HG03432 (cell line): Measurements from ENCODE around the gene SOCS7.

Source experiments
- ATAC-seq: cut with Tn5 transposase; IDR thresholded peaks from one replicate; pipeline ENCODE4 v1.9.1; 2021; ENCODE audit warnings: mild to moderate bottlenecking, moderate library complexity; ENCODE audit not compliant: unreplicated experiment

SOCS7 gene

GRCh38 chr17:38336838-38337237, 14.8 kb upstream of the SOCS7 start:
- no peak for ATAC-seq

DNA sequence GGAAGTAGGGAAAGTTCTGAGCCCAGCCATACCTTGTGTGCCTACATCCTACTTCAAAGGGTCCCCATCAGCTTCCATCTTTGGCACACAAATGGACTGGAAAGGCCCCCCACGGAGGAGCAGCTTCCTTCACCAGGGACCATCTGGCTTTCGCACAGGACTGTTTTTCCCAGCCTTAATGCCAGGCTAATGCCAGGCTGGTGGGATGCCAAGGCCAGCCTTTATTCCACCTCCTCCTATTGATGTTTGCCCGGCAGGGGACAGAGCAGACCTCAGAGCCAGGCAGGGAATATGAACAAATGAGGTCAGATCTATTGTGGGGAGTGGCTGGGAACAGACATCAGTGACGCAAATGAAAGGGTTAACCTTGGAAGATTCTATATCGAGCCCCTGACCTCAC, 13.6 kb upstream of the SOCS7 start:
- ATAC-seq, result no peak

DNA sequence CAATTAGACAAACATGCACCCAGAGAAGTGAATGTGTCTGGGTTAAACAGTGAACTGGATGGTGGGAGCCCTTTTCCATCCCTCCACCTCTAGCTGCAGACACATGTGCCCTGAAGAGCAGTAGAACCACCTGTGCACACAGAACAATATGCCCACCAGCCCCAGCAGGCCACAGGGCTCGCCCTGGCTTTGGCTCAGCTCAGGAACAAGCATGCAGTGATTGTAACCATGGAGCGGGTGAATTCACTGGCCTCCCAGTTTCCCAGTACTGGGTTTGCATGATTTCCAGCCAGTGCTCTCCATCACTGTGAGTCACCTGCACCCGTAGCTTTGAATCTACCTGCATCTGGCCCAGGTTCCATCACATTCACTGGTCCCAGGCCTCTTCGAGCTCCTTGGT, 13.1 kb upstream of the SOCS7 start:
- ATAC-seq, result no peak

GRCh38 chr17:38339891-38340290, 11.8 kb upstream of the SOCS7 start:
- ATAC-seq, result no peak

DNA sequence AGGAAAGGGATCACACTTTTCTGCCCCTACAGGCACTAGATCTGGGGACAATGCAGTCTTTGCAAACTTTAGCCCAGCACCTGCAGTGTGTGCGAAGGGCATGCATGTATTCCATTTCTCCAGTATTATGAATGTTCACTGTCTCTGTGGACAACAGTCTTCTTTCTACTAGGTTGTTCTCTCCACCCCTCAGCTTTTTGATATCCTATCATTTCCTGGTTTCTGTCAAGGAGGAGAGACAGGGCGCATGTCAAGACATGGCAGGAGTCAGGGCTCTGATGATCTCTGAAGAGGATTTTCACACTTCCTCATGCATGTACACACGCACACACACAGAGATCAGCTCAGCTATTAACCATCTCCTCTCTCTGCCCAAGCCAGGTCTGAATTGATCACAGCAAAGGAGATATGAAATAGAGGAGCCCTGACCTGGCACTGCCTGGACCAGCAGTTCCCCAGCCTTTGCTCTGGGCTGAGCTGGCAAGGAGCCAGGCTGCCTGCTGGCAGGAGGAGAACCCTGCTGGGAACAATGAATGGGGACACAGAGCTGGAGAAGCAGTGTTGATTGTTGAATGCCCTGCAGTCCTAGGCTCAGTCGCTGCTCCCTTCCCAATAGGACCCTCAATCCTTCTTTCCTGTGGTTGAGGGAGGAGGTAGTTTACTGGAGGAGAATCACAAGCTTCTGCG, 10.5 kb upstream of the SOCS7 start:
- no peak for ATAC-seq

- no peak for ATAC-seq
These were observed 8.6 kb upstream of the SOCS7 start for GRCh38 chr17:38342886-38343607.

GRCh38 chr17:38343608-38344419, 7.8 kb upstream of the SOCS7 start, which contains the start of gene GPR179:
TSS of gene GPR179 (minus strand) at chr17:38343956. CDS start at chr17:38343789, 167 bp downstream.
- ATAC-seq, result no peak

DNA sequence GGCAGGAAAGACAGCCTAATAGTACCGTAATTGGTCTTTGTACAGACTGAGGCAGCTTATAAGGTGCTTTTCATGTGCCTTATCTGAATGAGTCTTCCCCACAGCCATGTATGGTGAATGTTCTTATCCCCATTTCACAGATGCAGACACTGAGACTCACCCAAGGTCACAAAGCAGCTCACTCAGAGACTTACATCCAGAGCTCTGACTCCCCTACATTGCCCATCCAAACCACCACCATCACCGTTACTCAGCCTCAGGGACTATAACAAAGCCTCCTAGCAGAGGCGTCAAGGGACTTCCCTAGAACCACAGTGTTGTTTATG, 7.3 kb upstream of the SOCS7 start:
- no peak for ATAC-seq

DNA sequence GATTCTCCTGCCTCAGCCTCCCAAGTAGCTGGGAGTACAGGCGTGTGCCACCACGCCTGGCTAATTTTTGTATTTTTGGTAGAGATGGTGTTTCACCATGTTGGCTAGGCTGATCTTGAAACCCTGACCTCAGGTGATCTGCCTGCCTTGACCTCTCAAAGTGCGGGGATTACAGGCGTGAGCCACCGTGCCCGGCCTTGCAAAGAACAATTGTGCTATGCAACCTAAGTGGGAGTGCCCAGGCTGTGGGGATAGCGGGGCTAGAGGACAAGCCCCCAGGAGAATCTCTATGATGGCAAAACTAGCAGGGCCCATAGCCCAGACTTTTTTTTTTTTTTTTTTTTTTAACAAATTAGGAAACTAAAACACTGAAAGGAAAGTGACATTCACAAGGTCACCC, 5.9 kb upstream of the SOCS7 start:
- ATAC-seq, result no peak

DNA sequence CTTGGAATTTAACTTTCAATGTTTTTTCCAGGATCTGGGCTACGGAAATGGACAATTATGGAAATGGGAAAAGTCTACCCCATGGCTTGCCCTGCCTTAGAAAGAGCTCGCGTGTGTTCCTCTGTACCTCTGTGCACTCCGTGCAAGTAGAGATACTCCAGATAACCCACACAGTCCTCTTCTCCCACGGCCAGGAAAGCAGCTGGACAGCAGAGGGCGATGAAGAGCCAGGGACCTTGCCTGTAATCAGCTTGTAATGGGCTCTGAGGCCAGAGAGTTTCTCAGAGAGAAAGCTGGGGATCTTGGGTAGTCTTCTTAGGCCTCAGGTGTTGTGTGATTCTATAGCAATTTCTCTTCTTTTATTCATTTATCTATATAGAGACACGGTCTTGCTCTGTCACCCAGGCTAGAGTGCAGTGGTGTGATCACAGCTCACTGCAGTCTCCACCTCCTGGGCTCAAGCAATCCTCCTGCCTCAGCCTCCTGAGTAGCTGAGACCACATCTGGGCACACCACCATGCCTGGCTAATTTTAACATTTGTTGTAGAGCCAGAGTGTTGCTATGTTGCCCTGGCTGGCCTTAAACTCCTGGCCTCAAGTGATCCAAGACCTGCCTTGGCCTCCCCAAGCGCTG, 2.4 kb upstream of the SOCS7 start:
- no peak for ATAC-seq

DNA sequence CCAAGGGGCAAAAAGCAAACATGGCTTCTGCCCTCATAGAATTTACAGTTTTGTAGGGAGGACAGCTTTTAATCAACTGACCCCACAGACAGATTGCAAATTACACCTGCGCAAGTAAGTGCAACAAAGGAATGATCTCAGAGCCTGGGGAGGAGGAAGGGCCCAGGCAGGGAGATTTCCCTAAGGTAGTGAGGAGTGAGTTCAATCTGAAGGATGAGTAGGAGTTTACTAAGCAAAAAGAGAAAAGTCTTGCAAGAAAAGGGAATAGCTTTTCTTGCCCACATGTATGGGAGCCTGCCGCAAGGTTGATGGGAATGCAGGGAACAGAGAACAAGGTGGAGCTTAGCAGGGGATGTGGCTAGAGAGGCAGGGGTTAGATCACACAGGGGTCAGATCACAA, 1.6 kb upstream of the SOCS7 start:
- ATAC-seq, result no peak

DNA sequence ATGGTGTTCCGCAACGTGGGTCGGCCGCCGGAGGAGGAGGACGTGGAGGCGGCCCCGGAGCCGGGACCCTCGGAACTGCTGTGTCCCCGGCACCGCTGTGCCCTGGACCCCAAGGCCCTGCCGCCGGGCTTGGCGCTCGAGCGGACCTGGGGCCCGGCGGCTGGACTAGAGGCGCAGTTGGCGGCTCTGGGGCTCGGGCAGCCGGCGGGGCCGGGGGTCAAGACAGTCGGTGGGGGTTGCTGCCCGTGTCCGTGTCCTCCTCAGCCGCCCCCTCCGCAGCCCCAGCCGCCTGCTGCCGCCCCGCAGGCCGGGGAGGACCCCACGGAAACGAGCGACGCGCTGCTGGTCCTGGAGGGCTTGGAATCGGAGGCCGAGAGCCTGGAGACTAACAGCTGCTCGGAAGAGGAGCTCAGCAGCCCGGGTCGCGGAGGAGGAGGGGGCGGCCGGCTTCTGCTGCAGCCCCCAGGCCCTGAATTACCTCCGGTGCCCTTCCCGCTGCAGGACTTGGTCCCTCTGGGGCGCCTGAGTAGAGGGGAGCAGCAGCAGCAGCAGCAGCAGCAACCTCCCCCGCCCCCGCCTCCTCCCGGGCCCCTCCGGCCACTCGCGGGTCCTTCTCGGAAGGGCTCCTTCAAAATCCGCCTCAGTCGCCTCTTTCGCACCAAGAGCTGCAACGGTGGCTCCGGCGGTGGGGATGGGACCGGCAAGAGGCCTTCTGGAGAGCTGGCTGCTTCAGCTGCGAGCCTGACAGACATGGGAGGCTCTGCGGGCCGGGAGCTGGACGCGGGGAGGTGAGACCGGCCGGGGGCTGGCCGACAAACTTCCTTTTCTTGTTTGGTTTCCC, 821 bp downstream of the SOCS7 start:
- peak; percentile 20 for ATAC-seq

GRCh38 chr17:38353086-38353604, 1.5 kb downstream of the SOCS7 start:
- no peak for ATAC-seq

GRCh38 chr17:38353668-38354067, 2.0 kb downstream of the SOCS7 start:
- ATAC-seq, result no peak

- ATAC-seq, result no peak
These were observed 2.8 kb downstream of the SOCS7 start for GRCh38 chr17:38354466-38354865.

DNA sequence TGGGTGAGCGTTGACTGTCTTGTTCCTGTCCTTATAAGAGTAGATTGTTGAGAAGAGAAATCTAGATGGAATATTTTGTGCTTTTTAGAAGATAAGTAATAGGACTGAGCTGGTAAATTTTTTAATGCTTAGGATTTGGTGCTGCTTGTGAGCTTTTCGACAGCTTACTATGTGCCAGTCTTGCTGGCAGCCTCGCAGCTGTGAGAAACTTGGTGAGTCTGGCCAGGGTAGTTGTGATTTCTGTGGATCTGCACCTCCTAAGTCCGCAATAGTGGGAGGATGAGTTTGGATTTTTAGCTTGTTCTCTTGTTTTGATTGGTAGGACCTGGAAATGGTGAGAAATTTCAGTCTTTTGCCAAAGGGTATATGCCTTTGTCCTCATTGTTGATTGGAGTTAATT, 3.6 kb downstream of the SOCS7 start:
- ATAC-seq, result no peak

DNA sequence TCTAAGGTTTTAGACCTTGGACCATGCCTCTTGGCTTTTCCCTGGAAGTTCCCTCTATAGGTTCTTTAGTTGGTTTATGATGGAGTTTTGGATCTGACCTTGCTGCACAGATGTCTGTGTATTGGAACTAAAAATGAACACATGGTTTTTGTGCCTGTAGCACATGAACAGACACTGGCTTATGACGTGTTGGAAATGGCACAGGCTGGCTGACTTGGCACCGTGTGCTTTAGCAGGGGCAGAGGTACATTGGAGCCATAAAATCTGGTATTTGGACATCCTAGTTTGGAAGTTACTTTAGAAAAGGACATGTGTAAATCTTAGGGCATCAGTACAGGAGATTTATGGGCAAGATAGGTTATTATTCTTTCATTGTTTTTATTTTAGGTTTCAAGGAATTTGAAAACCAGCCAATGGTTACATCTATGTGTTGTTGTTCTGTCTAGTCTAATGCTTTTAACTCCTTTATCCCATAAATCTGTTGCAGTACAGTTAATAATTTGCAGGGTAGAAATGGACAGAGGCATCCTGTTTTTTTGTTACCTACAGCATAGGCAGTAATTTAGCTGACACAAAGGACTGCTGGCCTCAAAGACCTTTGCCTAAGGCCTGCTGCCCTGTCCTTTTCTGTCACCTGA, 6.0 kb downstream of the SOCS7 start:
- no peak for ATAC-seq

DNA sequence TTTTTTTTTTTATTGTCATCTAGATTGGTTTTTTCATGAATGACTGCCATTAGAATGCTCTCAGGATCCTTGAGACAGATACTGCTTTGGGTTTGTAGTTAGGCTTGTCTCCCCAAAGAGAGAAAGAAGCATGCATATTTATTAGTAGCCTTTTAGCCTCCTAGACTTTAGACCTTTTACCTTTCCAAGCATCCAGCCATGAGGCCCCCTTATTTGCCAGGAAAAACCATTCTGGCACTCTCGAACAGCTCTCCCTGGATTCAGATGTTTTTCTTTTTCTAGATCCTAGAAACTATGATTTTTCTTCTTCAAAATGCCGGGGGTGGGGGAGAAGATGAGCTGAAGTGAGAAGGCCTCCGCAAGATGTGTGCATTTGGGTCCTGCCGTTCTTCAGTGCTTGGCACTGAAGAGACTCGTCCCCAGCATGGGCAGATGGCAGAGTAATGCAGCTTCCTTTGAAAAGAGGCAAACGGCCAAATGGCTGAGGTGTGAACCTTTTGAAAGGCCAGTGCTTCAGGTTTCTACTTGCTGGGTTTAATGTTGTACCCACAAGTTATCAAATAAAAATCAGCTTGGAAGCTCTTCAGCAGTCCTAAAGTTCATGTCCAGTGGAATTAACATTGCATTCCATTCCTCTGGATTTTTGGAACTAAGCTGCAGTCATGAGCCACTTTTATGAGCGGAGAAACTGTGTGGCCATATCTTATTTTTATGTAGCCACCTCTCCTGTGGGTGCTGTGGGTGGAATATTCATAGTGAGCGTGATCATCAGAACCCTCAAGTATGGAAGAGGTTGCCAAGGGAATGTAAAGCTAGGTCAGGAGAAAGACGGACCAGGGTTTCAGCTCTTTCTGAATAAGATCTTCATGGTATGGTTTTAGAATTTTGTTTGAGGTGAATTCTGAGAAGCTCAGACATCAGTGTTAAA, 7.2 kb downstream of the SOCS7 start:
- no peak for ATAC-seq
